Lung (tissue), 12 donors: ENCODE data around the gene WDR64. TPM values are rescaled to one million over a fixed set of nuclear protein-coding genes. Genes with fewer than 3 reads are reported as not detected.

Experiments used
- ATAC-seq: fragments of 200-7000 bp; cut with Tn5 transposase; one replicate; pipeline ENCODE4 v1.9.1; 2020; ENCODE audit warnings: moderate number of reproducible peaks; ENCODE audit not compliant: insufficient read depth, low FRiP score
- DNase-seq, 3 donors: peaks; one replicate each; pipeline ENCODE4 v3.0.0-alpha.2; 2013 to 2017
- H3K27ac ChIP-seq, 2 donors: one replicate each; pipeline ENCODE4 v1.5.1; 2013; ENCODE audit warnings: mild to moderate bottlenecking in 2 of 2, moderate library complexity in 2 of 2, control low read depth in 1 of 2, inconsistent platforms in 1 of 2, low read depth in 1 of 2, low read length in 1 of 2
- H3K27me3 ChIP-seq, 3 donors: one replicate each; pipeline ENCODE4 v1.5.1; 2013; ENCODE audit warnings: low read length in 2 of 3; ENCODE audit not compliant: control insufficient read depth in 3 of 3, insufficient read depth in 3 of 3
- H3K36me3 ChIP-seq, 4 donors: one replicate each; pipeline ENCODE4 v1.5.1; 2013; ENCODE audit warnings: low read length in 4 of 4, mild to moderate bottlenecking in 1 of 4, moderate library complexity in 1 of 4; ENCODE audit not compliant: control insufficient read depth in 4 of 4, insufficient read depth in 4 of 4
- H3K4me1 ChIP-seq, 5 donors: one replicate each; pipeline ENCODE4 v1.5.1; 2013; ENCODE audit warnings: low read length in 5 of 5, mild to moderate bottlenecking in 2 of 5, moderate library complexity in 1 of 5; ENCODE audit not compliant: control insufficient read depth in 5 of 5, insufficient read depth in 5 of 5
- H3K4me3 ChIP-seq: one replicate; pipeline ENCODE4 v1.5.1; 2013; ENCODE audit warnings: mild to moderate bottlenecking, control low read depth, moderate library complexity
- H3K9ac ChIP-seq, 2 donors: one replicate each; pipeline ENCODE4 v1.5.1; 2013; ENCODE audit warnings: low read length in 2 of 2, control low read depth in 1 of 2; ENCODE audit not compliant: insufficient read depth in 1 of 2
- H3K9me3 ChIP-seq, 4 donors: one replicate each; pipeline ENCODE4 v1.5.1; 2013; ENCODE audit warnings: low read length in 3 of 4, mild to moderate bottlenecking in 1 of 4, moderate library complexity in 1 of 4; ENCODE audit not compliant: control insufficient read depth in 4 of 4, insufficient read depth in 3 of 4
- WGBS, 2 donors: extraction: QIAGEN DNeasy Blood & Tissue Kit; methylation state at CpG; one replicate each; pipeline ENCODE4 v1.1.7; 2013; 5-methylcytosine and 5-hydroxymethylcytosine counted together
- polyA plus RNA-seq, 2 donors: library from polyadenylated mRNA; stranded (reverse); fragments of 200-250 nt; gene quantifications; one replicate each; pipeline ENCODE4 v1.2.1, GENCODE V29; 2013
- total RNA-seq, 2 donors: library from RNA; depleted of rRNA in 1 of 2; stranded (reverse); fragments of >200 nt in 1 of 2; gene quantifications; one replicate each; pipeline ENCODE4 v1.2.1, GENCODE V29; 2014 to 2021
- TF ChIP-seq, protein P1 (sequence below): IDR thresholded peaks from 2 replicates; pipeline ENCODE4 v1.5.1; 2012; ENCODE audit warnings: mild to moderate bottlenecking; ENCODE audit errors: control extremely low read depth, extremely low read depth
- donor health status: control.
- donor health status: control.
- donor health status: Bipolar disorder and iron deficiency.
- donor health status: healthy.
- donor health status: DM: yes; HTN: yes; CAD: no.

WDR64 gene
- total and polyA plus RNA-seq, 4 donors: not detected

DNA sequence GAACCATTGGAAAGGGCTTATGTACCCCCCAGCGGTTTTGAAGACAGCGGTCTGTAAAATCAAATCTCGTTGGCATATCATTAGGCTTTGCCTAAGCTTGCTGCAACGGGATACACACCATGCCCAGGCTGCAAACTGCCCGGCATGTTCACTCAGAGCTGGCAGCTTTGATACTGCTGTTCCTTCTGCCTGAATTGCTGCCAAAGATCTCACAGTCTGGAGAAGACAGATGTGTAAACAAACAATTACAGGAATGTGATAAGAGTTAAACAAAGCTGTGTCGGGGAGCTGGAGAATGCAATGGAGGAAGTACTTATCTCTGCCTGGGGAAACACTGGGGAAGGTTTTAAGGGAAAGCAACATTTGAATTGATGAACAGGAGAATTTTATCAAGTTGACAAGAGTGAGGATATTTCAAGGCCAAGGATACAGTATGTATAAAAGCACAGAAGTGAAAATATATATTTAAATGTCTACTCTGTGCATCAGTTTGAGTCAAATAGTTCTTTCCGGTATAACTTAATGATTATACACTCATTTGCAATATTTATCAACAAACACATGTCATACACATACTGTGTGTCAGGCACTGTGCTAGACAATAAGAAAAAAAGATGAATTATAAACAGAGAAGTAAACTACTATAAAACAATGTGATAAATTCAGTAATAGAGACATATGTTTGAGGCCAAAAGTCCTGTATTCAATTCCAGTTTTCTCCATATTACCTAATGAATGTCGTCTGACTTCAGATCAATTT lies 41.8 kb upstream of the WDR64 start:
- 36 to 69% methylated on average over 8 of the region's 8 CpGs for WGBS, 2 donors
- H3K27ac ChIP-seq: no peak overlapping the region
- peaks cover 0 to 39% (median 2%) of the 10 kb centered on the region in 5 donors for H3K4me1 ChIP-seq
- TF ChIP-seq, protein P1, sequence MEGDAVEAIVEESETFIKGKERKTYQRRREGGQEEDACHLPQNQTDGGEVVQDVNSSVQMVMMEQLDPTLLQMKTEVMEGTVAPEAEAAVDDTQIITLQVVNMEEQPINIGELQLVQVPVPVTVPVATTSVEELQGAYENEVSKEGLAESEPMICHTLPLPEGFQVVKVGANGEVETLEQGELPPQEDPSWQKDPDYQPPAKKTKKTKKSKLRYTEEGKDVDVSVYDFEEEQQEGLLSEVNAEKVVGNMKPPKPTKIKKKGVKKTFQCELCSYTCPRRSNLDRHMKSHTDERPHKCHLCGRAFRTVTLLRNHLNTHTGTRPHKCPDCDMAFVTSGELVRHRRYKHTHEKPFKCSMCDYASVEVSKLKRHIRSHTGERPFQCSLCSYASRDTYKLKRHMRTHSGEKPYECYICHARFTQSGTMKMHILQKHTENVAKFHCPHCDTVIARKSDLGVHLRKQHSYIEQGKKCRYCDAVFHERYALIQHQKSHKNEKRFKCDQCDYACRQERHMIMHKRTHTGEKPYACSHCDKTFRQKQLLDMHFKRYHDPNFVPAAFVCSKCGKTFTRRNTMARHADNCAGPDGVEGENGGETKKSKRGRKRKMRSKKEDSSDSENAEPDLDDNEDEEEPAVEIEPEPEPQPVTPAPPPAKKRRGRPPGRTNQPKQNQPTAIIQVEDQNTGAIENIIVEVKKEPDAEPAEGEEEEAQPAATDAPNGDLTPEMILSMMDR: no peak
- no peaks in the 10 kb centered on the region for H3K36me3 ChIP-seq
- H3K27me3 ChIP-seq: no peaks in the 10 kb centered on the region
- H3K4me3 ChIP-seq: no peak overlapping the region
- no peak overlapping the region for H3K9ac ChIP-seq
- no peaks in the 10 kb centered on the region for H3K9me3 ChIP-seq
- DNase-seq (peak; percentile 83 to 97 (median 94)), ATAC-seq (no peak)

DNA sequence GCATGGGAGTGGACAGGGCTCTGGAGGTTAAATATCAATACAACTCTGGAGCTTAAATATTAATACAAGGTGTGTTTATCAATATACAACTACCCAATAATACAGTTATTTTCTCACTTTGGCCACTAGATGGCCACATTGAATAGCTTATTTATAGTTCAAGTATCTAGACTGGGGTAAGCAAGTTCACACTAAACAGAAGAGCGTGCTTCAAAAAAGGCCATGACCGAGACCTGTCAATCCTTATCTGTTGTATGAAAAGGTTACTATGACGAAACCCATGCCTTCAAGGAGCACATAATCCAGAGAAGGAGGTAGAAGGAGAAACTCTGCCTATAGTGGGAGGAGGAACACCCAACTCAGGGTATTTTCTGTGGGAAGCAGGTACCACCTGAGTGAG lies 41.0 kb upstream of the WDR64 start:
- H3K9me3 ChIP-seq: no peaks in the 10 kb centered on the region
- no peak overlapping the region for H3K9ac ChIP-seq
- peaks cover 0 to 39% (median 2%) of the 10 kb centered on the region in 5 donors for H3K4me1 ChIP-seq
- TF ChIP-seq, protein P1: peak; percentile 61
- H3K27me3 ChIP-seq: no peaks in the 10 kb centered on the region
- DNase-seq (peak in 2 of 3 donors; percentile 77 to 79), ATAC-seq (peak; percentile 81)
- no peaks in the 10 kb centered on the region for H3K36me3 ChIP-seq
- WGBS, 2 donors: 10 to 39% methylated on average over 3 of the region's 3 CpGs
- no peak overlapping the region for H3K4me3 ChIP-seq
- no peak overlapping the region for H3K27ac ChIP-seq

DNA sequence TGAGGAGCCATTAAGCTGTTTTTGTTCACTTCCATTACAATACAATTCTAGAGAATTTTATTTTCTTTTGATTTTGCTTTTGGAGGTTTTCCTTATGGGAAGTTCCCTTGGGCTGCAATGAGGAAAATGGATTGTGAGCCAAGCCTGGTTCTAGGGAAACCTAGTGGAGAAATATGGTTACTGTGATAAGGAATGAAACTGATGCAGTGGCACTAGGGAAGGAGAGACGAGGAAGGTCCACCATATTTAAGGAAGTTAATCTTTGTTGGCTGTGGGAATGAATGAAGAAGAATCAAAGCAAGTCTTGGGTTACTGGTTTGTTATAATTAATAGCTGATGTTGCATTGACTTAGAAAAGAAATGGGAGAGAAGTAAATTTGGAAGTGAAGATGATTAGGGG lies 40.3 kb upstream of the WDR64 start:
- H3K36me3 ChIP-seq: no peaks in the 10 kb centered on the region
- no peak for ATAC-seq
- H3K27me3 ChIP-seq: no peaks in the 10 kb centered on the region
- TF ChIP-seq, protein P1: no peak
- WGBS, 2 donors: 59 to 76% methylated on average over 1 of the region's 1 CpG
- no peak overlapping the region for H3K27ac ChIP-seq
- no peak overlapping the region for H3K9ac ChIP-seq
- peaks cover 0 to 39% (median 2%) of the 10 kb centered on the region in 5 donors for H3K4me1 ChIP-seq
- H3K4me3 ChIP-seq: no peak overlapping the region
- no peaks in the 10 kb centered on the region for H3K9me3 ChIP-seq
- no peak for DNase-seq
